Mesenteric fat pad (tissue), 1 donor: ENCODE data around the gene FNDC8. TPM values are rescaled to one million over a fixed set of nuclear protein-coding genes. Genes with fewer than 3 reads are reported as not detected.
"Not testable (repeated sequence)": the region's sequence is repeated elsewhere in the genome, so short reads cannot be mapped to it uniquely, and the experiment has no call there.

ENCODE experiments used
- DNase-seq: peaks from one replicate; pipeline ENCODE4 v3.0.0-alpha.2; 2020; ENCODE audit warnings: low spot score
- total RNA-seq: library from RNA; stranded (reverse); fragmentation: NEBNext Ultra II Directional; extraction: Animal tissue kit (Norgen Biotek cat#: 25700); gene quantifications from one replicate; pipeline ENCODE4 v1.2.1, GENCODE V29; 2021
- donor health status: DM: yes; HTN: yes; CAD: no.

Gene FNDC8
- total RNA-seq, 1 donor from 2014 or later = not detected

- DNase-seq = peak; percentile 95
Observed at GRCh38 chr17:35141681-35142466, 20.5 kb downstream of the FNDC8 start, which contains the start of gene NLE1. NLE1 (minus strand) TSS chr17:35142303; CDS start chr17:35142275, 28 bp downstream.

DNA sequence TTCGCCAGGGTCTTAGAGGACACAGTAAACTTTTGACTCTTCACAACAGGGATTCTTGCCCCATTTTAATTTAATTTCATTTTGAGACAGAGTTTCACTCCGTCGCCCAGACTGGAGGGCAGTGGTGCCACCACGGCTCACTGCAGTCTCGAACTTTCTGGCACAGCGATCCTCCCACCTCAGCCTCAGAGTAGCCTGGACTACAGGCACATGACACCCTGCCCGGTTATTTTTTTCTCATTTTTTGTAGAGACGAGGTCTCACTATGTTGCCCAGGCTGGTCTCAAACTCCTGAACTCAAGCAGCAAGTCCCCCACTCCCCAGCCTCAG, 21.0 kb downstream of the FNDC8 start:
- DNase-seq = no peak

GRCh38 chr17:35144840-35145239, 23.4 kb downstream of the FNDC8 start:
- no peak for DNase-seq

GRCh38 chr17:35146214-35146833, 24.9 kb downstream of the FNDC8 start:
- DNase-seq = no peak

DNA sequence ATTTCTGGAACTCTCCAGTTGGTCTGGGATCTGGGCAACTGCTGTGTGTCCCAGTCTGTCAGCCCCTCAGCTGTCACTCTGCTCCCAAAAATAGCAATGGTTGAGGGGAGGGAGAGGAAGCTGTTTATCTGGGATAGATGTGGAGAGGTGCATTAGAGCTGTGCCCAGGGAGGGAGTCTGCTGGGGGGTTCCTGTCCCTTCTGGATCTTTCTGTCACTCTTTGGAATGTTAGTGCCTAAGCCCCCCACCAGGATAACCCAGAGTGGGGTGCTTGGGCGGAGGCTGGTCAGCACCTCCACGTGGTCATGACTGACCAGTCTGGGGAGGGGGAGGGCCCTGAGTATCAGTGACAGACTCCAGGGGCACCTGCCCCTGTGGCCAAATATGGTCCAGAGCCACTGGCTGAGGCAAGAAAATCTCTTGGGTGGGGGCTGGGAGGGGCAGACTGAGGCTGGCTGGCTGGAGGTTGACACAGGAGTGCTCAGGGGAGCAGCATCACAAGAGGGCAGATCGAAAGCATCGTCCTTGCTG, 26.0 kb downstream of the FNDC8 start, which contains the start of gene UNC45B:
Gene UNC45B, plus strand, starts transcription at position 443 of the 531 bp plus-strand sequence. CDS start 447 bp downstream, outside the sequence.
- DNase-seq = no peak

DNA sequence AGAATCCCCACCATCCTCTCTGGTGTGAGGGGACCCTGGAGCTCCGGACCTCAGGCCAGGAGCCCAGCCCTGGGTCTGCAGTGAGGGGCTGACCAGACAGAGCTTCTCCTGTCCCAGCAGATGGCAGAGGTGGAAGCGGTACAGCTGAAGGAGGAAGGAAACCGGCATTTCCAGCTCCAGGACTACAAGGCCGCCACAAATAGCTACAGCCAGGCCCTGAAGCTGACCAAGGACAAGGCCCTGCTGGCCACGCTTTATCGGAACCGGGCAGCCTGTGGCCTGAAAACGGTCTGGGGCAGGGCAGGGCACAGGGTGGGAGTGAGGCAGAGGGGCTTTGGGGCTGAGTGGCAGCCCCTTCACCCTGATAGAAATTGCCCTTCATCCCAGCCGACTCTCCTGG, 26.7 kb downstream of the FNDC8 start:
- DNase-seq = no peak

DNA sequence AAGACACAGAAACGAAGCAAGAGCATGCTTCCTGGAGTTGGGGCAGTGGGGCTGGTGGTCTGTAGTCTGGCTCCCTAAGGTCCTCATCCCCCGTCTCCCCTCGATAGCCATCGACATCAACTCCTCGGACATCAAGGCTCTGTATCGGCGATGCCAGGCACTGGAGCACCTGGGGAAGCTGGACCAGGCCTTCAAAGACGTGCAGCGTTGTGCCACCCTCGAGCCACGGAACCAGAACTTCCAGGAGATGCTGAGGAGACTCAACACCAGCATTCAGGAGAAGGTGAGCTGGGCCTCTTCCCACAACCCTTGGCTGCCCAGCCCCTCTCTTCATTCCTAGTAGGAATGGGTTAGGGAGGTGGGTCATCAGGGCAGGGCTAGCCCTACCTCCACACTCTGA, 28.5 kb downstream of the FNDC8 start:
- no peak for DNase-seq

DNA sequence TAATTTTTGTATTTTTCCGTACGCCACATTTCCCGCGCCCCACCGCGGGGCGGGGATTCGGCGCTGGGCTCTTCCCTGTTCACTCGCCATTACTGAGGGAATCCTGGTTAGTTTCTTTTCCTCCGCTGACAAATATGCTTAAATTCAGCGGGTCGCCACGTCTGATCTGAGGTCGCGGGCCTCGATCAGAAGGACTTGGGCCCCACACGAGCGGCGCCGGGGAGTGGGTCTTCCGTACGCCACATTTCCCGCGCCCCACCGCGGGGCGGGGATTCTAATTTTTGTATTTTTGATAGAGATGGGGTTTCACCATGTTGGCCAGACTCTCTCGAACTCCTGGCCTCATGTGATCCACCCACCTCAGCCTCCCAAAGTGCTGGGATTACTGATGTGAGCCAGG, 29.7 kb downstream of the FNDC8 start:
- DNase-seq = not testable (repeated sequence)

DNA sequence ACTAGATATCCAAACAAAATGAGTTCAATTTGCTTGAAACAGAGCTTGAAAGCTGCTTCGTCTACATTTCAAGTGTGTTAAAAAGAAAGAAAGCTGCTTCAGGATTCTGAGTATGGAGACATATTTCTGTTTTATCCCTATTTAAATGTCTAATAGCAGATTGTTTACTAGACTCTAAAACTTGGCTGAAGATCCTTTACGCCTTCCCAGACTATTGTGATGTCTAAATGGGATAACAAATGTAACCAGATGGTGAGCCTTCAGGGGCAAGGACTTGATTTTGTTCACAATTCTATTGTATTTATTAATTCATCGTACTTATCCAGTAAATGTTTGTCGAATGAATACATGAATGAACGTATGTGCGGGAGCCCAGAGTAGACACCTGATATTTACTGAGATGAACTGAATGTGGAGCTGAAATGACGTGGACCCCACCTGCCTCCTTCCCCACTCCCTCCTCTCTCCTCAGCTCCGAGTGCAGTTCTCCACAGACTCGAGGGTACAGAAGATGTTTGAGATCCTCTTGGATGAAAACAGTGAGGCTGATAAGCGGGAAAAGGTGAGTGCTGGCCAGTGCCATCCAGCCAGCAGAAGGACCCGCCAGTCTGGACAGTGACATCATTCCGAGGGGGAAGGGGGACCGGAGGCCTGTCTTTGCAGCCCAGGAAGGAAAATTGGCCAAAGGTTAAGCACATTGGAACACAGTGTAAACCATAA, 31.2 kb downstream of the FNDC8 start:
- no peak for DNase-seq

- no peak for DNase-seq
Observed at GRCh38 chr17:35154196-35155165, 33.1 kb downstream of the FNDC8 start.

DNA sequence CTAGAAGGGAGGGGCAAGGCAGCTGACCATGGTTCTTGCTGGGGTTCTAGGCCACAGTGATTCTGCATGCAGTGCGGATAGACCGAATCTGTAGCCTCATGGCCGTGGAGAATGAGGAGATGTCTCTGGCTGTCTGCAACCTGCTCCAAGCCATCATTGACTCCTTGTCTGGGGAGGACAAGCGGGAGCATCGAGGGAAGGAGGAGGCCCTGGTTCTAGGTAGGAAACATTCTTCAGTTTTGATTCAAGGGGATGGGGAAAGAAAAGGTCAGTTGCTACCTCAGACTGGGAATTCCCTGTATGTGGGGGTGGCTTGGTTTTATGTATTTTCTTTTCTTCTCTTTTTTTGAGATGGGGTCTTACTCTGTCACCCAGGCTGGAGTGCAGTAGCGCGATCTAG, 33.8 kb downstream of the FNDC8 start:
- DNase-seq = no peak

DNA sequence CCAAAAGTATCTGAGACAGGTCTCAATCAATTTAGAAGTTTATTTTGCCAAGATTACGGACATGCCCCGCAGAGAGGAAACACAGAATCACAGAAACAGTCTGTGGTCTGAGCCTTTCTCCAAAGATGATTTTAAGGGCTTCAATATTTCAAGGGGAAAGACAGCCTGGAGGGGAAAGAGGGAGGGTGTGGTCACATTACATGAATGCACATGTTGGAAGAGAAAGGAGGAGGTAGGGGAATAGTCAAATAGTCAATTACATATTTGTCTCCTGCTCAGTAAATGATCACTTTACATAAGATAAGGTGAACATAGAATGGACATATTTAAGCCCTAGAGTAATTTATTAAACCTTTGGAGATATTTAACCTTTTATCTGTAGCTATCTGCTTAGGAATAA, 38.5 kb downstream of the FNDC8 start:
- DNase-seq = no peak

DNA sequence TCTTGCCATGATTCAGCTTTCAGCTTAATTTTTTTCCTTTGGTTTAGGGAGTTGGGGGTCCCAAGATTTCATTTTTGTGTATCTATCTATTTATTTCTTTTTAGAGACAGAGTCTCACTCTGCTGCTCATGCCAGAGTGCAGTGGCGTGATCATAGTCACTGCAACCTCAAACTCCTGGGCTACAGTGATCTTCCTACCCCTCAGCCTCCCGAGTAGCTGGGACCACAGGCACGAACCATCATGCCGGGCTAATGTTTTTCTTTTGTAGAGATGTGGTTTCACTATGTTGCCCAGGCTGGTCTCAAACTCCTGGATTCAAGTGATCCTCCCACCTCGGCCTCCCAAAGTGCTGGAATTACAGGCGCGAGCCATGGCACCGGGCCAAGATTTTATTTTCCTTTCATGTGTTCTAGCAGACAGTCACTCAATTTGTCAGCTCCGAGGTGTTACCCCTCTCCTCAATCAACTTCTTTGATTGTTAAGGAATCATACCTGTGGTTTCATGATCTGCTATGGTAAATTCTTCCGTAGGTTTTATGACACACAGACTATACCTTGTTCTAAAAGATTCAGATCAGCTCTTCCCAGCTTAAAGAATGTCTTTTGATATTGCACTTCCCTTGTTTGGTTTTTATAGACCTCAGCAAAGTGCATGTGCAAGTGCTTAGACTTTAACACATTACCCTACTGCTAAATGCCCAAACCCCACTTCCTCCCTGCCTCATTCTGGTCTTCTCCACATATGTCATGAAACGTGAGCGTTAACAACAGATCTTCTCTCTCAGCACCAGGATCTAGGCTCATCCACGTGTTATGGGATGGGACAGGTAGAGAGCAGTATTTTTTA, 39.2 kb downstream of the FNDC8 start:
- DNase-seq = no peak

GRCh38 chr17:35161281-35161761, 39.9 kb downstream of the FNDC8 start:
- no peak for DNase-seq

DNA sequence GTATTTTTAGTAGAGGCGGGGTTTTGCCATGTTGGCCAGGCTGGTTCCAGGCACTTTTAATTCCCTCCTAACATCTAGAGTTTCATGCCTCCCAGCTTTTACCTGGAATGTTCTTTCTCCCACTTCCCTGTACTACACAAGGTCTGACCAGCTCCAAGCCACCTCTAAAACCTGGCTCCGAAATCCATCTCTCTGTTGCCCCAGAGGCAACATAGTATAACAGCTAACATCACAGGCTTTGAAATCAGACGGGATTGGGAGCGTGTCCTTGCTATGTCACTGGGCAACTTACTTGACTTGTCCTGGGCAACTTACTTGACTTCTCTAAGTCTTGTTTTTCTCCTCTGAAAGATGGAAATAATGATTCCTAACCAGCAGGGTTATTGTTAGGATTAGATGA, 41.3 kb downstream of the FNDC8 start:
- DNase-seq = no peak

- DNase-seq = no peak
Observed at GRCh38 chr17:35163886-35164285, 42.5 kb downstream of the FNDC8 start.

DNA sequence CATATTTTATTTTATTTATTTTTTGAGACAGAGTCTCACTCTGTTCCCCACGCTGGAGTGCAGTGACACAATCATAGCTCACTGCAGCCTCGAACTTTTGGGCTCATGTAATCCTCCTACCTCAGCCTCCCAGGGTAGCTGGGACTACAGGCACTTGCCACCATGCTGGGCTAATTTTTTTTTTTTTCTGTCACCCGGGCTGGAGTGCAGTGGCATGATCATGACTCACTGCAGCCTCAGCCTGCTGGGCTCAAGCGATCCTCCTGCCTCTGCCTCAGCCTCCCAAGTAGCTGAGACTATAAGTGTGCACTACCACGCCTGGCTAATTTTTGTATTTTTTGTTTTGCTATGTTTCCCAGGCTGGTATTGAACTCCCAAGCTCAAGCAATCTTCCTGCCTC, 43.3 kb downstream of the FNDC8 start:
- DNase-seq = peak; percentile 8

GRCh38 chr17:35166526-35166925, 45.1 kb downstream of the FNDC8 start:
- peak; percentile 53 for DNase-seq

- peak; percentile 24 for DNase-seq
Observed at GRCh38 chr17:35167046-35167445, 45.6 kb downstream of the FNDC8 start.

DNA sequence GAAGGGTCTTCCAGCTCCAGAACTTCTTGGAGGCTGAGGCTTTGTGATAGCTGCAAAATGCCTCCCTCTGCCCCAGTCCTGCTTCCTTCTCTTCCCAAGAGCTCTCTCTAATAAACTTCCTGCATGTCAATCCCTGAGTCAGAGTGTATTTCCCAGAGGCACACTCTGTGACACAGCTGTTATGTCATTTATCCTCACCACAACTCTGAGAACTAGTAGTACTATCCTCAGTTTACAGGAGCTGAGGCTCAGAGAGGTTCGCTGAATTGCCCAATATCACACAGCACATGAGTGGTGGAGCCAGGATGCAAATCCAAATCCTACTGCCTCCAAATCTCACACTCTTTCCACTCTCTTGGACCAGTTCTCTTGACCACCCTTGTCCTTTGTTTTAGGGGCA, 46.3 kb downstream of the FNDC8 start:
- peak; percentile 35 for DNase-seq
